ENCODE data around the gene FAM114A2.

Gene FAM114A2

GRCh38 chr5:153981905-153982605 is 56.7 kb downstream of the FAM114A2 start:
- no peak for DNase-seq

GRCh38 chr5:153979028-153979783 is 59.5 kb downstream of the FAM114A2 start:
- DNase-seq = peak; percentile 7

- DNase-seq = no peak
Observed at GRCh38 chr5:153974813-153975163, 63.9 kb downstream of the FAM114A2 start.

GRCh38 chr5:153974131-153974812 is 64.4 kb downstream of the FAM114A2 start:
- peak; percentile 45 for DNase-seq

GRCh38 chr5:153972240-153972639 is 66.5 kb downstream of the FAM114A2 start:
- DNase-seq = no peak

GRCh38 chr5:153970496-153970895 is 68.2 kb downstream of the FAM114A2 start:
- no peak for DNase-seq

GRCh38 chr5:153969563-153969895 is 69.2 kb downstream of the FAM114A2 start:
- DNase-seq = no peak

- DNase-seq = no peak
Observed at GRCh38 chr5:153968761-153969562, 69.7 kb downstream of the FAM114A2 start.

GRCh38 chr5:153964880-153965645 is 73.6 kb downstream of the FAM114A2 start:
- peak; percentile 69 for DNase-seq

GRCh38 chr5:153964191-153964879 is 74.4 kb downstream of the FAM114A2 start:
- DNase-seq = no peak

GRCh38 chr5:153960269-153961215 is 78.2 kb downstream of the FAM114A2 start:
- peak; percentile 75 for DNase-seq

- DNase-seq = peak; percentile 93
Observed at GRCh38 chr5:153959134-153959957, 79.4 kb downstream of the FAM114A2 start.

GRCh38 chr5:153957205-153957604 is 81.5 kb downstream of the FAM114A2 start:
- no peak for DNase-seq

- peak; percentile 24 for DNase-seq
Observed at GRCh38 chr5:153953411-153953810, 85.3 kb downstream of the FAM114A2 start.

GRCh38 chr5:153952893-153953292 is 85.8 kb downstream of the FAM114A2 start:
- DNase-seq = peak; percentile 75

- no peak for DNase-seq
Observed at GRCh38 chr5:153952057-153952456, 86.7 kb downstream of the FAM114A2 start.

GRCh38 chr5:153941265-153941664 is 97.4 kb downstream of the FAM114A2 start:
- DNase-seq = no peak
